ENCODE results near the gene KCNMA1.

DNA sequence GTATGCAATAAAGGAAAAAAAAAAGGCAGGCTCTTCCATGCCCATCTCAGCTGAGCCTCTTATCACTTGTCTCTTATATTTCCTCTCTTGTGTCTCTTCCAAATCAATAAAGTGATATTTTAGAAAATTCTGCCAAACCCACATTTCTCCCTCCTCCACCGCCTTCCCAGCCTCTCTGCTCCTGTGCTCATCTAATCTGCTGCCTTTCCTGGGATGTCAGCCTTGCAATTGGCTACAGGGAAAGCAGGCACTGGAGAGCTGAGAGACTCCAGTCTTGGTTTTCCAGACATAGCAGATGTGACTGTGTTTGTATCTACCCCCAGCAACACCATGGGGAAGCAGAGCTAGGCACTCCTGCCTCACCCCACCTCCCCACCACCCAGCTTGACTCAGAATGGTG lies 298.4 kb downstream of the KCNMA1 start:
- TF ChIP-seq, protein P1, sequence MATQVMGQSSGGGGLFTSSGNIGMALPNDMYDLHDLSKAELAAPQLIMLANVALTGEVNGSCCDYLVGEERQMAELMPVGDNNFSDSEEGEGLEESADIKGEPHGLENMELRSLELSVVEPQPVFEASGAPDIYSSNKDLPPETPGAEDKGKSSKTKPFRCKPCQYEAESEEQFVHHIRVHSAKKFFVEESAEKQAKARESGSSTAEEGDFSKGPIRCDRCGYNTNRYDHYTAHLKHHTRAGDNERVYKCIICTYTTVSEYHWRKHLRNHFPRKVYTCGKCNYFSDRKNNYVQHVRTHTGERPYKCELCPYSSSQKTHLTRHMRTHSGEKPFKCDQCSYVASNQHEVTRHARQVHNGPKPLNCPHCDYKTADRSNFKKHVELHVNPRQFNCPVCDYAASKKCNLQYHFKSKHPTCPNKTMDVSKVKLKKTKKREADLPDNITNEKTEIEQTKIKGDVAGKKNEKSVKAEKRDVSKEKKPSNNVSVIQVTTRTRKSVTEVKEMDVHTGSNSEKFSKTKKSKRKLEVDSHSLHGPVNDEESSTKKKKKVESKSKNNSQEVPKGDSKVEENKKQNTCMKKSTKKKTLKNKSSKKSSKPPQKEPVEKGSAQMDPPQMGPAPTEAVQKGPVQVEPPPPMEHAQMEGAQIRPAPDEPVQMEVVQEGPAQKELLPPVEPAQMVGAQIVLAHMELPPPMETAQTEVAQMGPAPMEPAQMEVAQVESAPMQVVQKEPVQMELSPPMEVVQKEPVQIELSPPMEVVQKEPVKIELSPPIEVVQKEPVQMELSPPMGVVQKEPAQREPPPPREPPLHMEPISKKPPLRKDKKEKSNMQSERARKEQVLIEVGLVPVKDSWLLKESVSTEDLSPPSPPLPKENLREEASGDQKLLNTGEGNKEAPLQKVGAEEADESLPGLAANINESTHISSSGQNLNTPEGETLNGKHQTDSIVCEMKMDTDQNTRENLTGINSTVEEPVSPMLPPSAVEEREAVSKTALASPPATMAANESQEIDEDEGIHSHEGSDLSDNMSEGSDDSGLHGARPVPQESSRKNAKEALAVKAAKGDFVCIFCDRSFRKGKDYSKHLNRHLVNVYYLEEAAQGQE (IDR thresholded peaks at IDR 0.05; ENCODE audit: low read depth) = no peak
- no peak for TF ChIP-seq FOXM1 (IDR thresholded peaks at IDR 0.05; ENCODE audit: borderline replicate concordance, low read depth)

Data from Ishikawa (cell line).